ENCODE data around the gene ANKRD6.

ANKRD6 gene

GRCh38 chr6:89660981-89661380 lies 228.0 kb downstream of the ANKRD6 start:
- Mint-ChIP-seq H3K9me3 (no peaks in the 10 kb centered on the region), H3K27ac (no peak overlapping the region), H3K27me3 (no peaks in the 10 kb centered on the region), H3K36me3 (ENCODE audit: low read depth) (peaks cover 70% of the 10 kb centered on the region), H3K4me1 (ENCODE audit: low read depth) (no peaks in the 10 kb centered on the region), H3K4me3 (no peak overlapping the region)

GRCh38 chr6:89661559-89661958 lies 228.6 kb downstream of the ANKRD6 start:
- Mint-ChIP-seq H3K36me3 (ENCODE audit: low read depth) (peaks cover 70% of the 10 kb centered on the region), H3K9me3 (no peaks in the 10 kb centered on the region), H3K4me3 (no peak overlapping the region), H3K27me3 (no peaks in the 10 kb centered on the region), H3K27ac (no peak overlapping the region), H3K4me1 (ENCODE audit: low read depth) (no peaks in the 10 kb centered on the region)

DNA sequence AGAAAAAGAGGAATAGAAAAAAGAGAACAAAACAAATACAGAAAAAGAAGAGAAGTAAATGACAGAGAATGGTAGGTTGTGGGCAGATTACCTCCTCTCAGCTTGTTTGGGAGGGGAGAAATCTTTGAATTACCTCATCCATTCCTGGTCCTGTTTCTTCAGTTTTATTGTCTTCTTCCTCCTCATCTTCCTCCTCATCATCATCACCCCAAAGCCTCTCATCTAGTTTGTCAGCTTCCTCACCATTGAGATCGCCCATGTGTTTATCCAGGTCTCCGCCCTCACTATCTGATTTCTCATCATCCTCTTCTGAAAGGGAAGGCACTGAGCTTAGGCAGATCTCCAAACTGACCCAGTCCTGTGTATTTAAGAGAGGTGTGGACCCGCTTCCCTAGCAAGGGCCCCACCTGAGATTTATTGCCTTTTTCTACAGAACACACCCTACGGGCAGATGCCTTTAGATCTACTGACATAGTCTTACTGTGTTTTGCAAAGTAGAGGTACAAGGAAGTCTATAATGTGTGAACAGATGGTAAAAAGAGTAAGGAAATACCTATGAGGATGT lies 229.8 kb downstream of the ANKRD6 start:
- H3K27ac Mint-ChIP-seq = no peak overlapping the region
- H3K9me3 Mint-ChIP-seq = no peaks in the 10 kb centered on the region
- H3K4me3 Mint-ChIP-seq = no peak overlapping the region
- peaks cover 66% of the 10 kb centered on the region for H3K36me3 Mint-ChIP-seq (ENCODE audit: low read depth)
- no peaks in the 10 kb centered on the region for H3K27me3 Mint-ChIP-seq
- H3K4me1 Mint-ChIP-seq (ENCODE audit: low read depth) = no peaks in the 10 kb centered on the region

DNA sequence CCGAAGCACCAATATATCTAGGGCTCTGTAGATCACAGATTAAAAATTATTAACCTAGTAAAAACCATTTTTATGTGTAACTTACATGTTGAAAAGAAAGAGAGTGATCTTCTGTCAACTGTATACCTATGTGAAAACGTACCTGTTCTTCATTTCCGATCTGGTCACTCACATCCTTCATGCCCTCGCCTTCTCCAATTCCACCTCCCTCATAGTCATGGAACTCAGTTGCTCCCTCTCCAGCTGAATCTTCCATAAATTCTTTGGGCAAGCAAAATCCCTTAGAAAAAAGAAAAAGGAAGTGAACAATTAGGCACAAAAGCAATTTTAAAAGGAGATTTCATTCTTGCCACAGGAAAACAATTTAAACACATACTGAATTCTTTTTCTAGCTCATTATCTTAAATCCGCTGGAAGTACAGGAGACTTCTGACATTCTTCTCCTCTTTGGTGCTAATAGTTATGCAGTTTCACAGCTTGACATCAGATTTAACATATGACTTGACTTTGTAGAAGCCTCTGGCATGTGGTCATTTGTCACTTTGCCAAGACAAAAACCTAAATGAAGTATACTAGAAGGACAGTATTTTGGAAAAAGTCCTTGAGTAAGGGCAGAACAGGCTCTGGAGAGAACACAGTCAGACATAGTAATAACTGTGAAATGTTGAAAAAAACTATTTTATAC lies 235.1 kb downstream of the ANKRD6 start:
- Mint-ChIP-seq H3K4me3 (no peak overlapping the region), H3K36me3 (ENCODE audit: low read depth) (peaks cover 61% of the 10 kb centered on the region), H3K27me3 (no peaks in the 10 kb centered on the region), H3K27ac (no peak overlapping the region), H3K9me3 (no peaks in the 10 kb centered on the region), H3K4me1 (ENCODE audit: low read depth) (no peaks in the 10 kb centered on the region)

- H3K27me3 Mint-ChIP-seq = no peaks in the 10 kb centered on the region
- peaks cover 58% of the 10 kb centered on the region for H3K36me3 Mint-ChIP-seq (ENCODE audit: low read depth)
- no peak overlapping the region for H3K4me3 Mint-ChIP-seq
- no peaks in the 10 kb centered on the region for H3K4me1 Mint-ChIP-seq (ENCODE audit: low read depth)
- H3K9me3 Mint-ChIP-seq = no peaks in the 10 kb centered on the region
- H3K27ac Mint-ChIP-seq = no peak overlapping the region
Measured at GRCh38 chr6:89669002-89669401, 236.1 kb downstream of the ANKRD6 start.

- Mint-ChIP-seq H3K36me3 (ENCODE audit: low read depth) (peaks cover 65% of the 10 kb centered on the region), H3K4me3 (no peak overlapping the region)
Measured at GRCh38 chr6:89670935-89671565, 238.1 kb downstream of the ANKRD6 start.

DNA sequence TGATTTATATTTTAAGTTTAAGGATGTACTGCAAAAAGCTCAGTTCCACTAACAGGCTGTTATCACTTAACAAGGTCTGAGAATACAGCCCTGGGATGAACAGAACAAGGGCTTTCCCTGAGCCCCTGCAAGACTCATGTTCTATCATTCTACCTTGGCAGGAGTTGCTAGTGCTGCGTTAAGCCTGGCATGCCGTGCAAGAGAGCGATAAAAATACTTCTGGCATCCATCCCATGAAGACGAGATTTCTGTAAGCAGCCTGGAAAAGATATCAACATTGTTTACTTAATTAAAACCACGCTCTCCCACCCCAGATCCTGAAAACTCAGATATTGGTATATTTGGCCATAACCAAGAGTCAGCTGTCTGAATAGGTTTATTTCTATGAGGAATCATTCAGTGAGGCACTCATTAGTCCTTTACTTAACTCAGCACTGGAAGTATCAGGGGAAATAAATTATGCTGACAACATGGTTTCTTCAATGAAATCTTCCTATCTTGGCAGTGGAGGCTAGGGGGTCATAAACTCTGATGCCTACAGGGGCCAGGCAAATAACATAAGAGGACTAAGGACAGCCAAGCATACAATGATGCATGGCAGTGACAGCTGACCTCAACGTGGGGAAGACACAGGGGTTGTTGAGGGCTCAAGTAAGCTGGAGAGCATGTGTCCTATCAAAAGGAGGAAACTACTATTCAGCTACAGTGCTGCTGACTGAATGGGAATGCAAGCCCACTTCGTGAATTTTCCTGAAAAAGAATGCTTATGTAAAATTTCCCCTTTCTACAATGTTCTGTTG lies 243.2 kb downstream of the ANKRD6 start:
- Mint-ChIP-seq H3K9me3 (no peaks in the 10 kb centered on the region), H3K27ac (no peak overlapping the region), H3K4me1 (ENCODE audit: low read depth) (no peaks in the 10 kb centered on the region), H3K36me3 (ENCODE audit: low read depth) (peaks cover 74% of the 10 kb centered on the region), H3K4me3 (no peak overlapping the region), H3K27me3 (no peaks in the 10 kb centered on the region)

More at GRCh38 chr6:89670935-89671565, 238.1 kb downstream of the ANKRD6 start:
- Mint-ChIP-seq H3K9me3 (no peaks in the 10 kb centered on the region), H3K4me1 (ENCODE audit: low read depth) (no peaks in the 10 kb centered on the region), H3K27ac (no peak overlapping the region), H3K27me3 (no peaks in the 10 kb centered on the region)

DNA sequence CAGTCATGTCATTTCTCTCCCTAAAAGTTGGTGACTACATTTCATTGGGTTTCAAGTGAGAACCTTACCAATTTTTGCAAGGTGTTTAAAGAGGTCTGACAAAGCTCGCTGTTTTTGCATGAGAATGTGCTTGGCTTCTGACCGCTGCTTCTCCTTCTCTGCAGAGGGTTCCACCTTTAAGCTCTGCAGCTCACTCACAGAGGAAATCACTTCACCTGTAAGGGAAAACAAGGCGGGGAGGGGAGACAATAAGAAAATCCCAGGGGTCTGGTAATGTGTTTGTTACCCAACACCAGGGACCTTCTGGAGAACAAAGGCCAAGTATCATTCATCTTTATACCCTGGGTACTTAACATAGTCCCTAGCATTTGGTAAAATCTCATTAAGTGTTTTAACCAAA lies 245.6 kb downstream of the ANKRD6 start:
- Mint-ChIP-seq H3K9me3 (no peaks in the 10 kb centered on the region), H3K4me3 (no peak overlapping the region), H3K36me3 (ENCODE audit: low read depth) (peaks cover 73% of the 10 kb centered on the region), H3K27me3 (no peaks in the 10 kb centered on the region), H3K4me1 (ENCODE audit: low read depth) (no peaks in the 10 kb centered on the region), H3K27ac (no peak overlapping the region)

DNA sequence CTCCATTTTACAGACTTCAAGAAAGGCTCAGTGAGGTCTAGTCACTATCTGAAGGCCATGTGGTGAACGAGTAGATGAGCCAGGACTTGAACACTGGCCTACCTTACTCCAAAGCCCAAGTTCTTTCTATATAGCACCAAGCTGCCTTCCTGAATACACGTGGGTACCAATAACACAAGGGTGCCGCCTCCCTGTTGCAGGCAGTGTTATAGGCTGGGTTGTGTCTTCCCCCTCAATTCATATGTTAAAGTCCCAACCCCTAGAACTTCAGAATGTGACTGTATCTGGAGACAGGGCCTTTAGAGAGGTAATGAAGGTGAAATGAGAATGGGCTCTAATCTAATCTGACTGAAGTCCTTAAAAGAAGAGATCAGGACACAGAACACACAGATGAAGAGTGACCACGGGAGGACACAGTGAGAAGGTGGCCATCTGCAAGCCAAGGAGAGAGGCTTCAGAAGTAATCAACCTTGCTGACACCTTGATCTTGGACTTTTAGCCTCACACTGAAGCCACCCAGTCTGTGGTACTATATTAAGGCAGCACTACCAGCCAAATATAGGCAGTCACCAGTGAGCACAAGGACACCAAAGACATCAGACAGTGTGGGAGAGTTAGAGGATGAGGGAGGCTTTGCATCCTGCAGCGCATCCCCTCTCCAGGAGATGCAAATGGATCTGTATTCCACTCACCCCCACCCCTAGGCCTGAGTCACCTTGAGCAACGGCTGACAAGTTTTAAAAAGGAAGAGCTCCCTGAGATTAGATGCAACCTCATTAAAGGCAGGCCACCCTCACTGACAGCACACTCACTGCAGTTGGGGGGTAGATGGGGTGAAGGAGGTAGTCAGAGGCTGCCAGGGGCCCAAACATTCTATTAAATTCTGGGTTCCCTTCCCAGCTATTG lies 246.5 kb downstream of the ANKRD6 start:
- Mint-ChIP-seq H3K9me3 (no peaks in the 10 kb centered on the region), H3K36me3 (ENCODE audit: low read depth) (peaks cover 80% of the 10 kb centered on the region), H3K4me3 (no peak overlapping the region), H3K4me1 (ENCODE audit: low read depth) (no peaks in the 10 kb centered on the region), H3K27me3 (no peaks in the 10 kb centered on the region), H3K27ac (no peak overlapping the region)

GRCh38 chr6:89680150-89680549 lies 247.2 kb downstream of the ANKRD6 start:
- Mint-ChIP-seq H3K27ac (no peak overlapping the region), H3K4me1 (ENCODE audit: low read depth) (no peaks in the 10 kb centered on the region), H3K4me3 (no peak overlapping the region), H3K9me3 (no peaks in the 10 kb centered on the region), H3K36me3 (ENCODE audit: low read depth) (peaks cover 81% of the 10 kb centered on the region), H3K27me3 (no peaks in the 10 kb centered on the region)

GRCh38 chr6:89680551-89680950 lies 247.6 kb downstream of the ANKRD6 start:
- Mint-ChIP-seq H3K4me3 (no peak overlapping the region), H3K9me3 (no peaks in the 10 kb centered on the region), H3K4me1 (ENCODE audit: low read depth) (no peaks in the 10 kb centered on the region), H3K36me3 (ENCODE audit: low read depth) (peaks cover 81% of the 10 kb centered on the region), H3K27ac (no peak overlapping the region), H3K27me3 (no peaks in the 10 kb centered on the region)

DNA sequence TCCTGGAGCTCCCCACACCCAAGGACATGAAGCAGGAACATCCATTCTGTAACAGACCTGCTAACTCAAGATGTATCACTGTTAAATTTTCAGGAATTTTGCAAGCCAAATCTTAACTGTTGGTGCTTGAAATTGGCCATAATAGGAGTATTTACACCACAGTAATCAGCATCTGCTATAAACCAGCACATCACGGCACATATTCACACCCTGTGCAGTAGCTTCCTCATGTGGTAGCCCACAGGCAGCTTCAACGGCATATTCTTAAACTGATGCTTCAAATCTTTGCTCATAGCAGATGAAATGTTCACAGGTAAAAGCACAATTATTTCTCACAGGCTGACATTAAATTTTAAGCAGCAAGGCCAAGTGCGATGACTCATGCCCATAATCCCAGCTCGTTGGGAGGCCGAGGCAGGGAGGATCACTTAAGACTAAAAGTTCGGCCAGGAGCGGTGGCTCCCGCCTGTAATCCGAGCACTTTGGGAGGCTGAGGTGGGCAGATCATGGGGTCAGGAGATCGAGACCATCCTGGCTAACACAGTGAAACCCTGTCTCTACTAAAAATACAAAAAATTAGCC lies 249.1 kb downstream of the ANKRD6 start:
- Mint-ChIP-seq H3K9me3 (no peaks in the 10 kb centered on the region), H3K27ac (no peak overlapping the region), H3K4me1 (ENCODE audit: low read depth) (no peaks in the 10 kb centered on the region), H3K4me3 (no peak overlapping the region), H3K27me3 (no peaks in the 10 kb centered on the region), H3K36me3 (ENCODE audit: low read depth) (peaks cover 79% of the 10 kb centered on the region)

- Mint-ChIP-seq H3K4me3 (no peak overlapping the region), H3K27ac (no peak overlapping the region), H3K9me3 (no peaks in the 10 kb centered on the region), H3K36me3 (ENCODE audit: low read depth) (peaks cover 81% of the 10 kb centered on the region), H3K4me1 (ENCODE audit: low read depth) (no peaks in the 10 kb centered on the region), H3K27me3 (no peaks in the 10 kb centered on the region)
Measured at GRCh38 chr6:89682991-89683390, 250.0 kb downstream of the ANKRD6 start.
